Liver (tissue), 3 donors: ENCODE measurements around the gene SCUBE1.

Experiments used
- FOXA1 ChIP-seq: IDR thresholded peaks from 2 replicates; pipeline ENCODE4 v1.6.1; 2016; ENCODE audit warnings: antibody characterized with exemption
- JUND ChIP-seq, 2 donors: IDR thresholded peaks; 2 replicates each; pipeline ENCODE4 v1.6.1; 2016; ENCODE audit warnings: antibody characterized with exemption in 2 of 2
- TAF1 ChIP-seq: conservative IDR thresholded peaks from 2 replicates; pipeline ENCODE4 v1.6.1; 2016; ENCODE audit warnings: antibody characterized with exemption, mild to moderate bottlenecking
- TF ChIP-seq, protein P1 (sequence below): fragments of 150-350 bp; IDR thresholded peaks from 2 replicates; pipeline ENCODE4 v1.5.1; 2017; ENCODE audit warnings: improper control_type of control experiment, low read depth, low read length; ENCODE audit not compliant: missing input control
- TF ChIP-seq, protein P2 (sequence below): IDR thresholded peaks from 2 replicates; pipeline ENCODE4 v1.6.1; 2016; ENCODE audit warnings: antibody characterized with exemption
- TF ChIP-seq, protein P3 (sequence below): IDR thresholded peaks from 2 replicates; pipeline ENCODE4 v1.6.1; 2016; ENCODE audit warnings: antibody characterized with exemption
- donor health status: healthy.
- donor health status: healthy.

DNA sequence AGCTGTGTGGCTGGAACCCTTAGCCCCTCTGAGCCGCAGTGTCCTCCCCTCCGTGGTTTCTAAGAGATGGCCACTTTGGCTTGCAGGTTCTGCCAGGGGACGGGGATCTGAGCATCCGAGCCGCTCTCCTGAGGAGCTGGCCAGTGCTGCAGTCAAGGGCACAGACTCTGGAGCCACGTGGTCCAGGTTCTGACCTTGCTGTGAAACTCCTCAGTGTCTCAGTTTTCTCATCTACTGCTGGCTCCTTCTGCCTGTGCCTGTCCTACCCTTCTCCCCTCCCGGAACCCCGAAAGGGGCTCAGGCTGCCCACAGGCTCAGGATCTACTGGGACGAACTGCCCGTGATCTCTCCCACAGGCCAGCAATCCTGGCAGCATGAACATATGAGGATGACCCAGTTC is 90.9 kb downstream of the SCUBE1 start:
- TF ChIP-seq, protein P1, sequence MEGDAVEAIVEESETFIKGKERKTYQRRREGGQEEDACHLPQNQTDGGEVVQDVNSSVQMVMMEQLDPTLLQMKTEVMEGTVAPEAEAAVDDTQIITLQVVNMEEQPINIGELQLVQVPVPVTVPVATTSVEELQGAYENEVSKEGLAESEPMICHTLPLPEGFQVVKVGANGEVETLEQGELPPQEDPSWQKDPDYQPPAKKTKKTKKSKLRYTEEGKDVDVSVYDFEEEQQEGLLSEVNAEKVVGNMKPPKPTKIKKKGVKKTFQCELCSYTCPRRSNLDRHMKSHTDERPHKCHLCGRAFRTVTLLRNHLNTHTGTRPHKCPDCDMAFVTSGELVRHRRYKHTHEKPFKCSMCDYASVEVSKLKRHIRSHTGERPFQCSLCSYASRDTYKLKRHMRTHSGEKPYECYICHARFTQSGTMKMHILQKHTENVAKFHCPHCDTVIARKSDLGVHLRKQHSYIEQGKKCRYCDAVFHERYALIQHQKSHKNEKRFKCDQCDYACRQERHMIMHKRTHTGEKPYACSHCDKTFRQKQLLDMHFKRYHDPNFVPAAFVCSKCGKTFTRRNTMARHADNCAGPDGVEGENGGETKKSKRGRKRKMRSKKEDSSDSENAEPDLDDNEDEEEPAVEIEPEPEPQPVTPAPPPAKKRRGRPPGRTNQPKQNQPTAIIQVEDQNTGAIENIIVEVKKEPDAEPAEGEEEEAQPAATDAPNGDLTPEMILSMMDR: no peak
- no peak for TF ChIP-seq TAF1
- TF ChIP-seq, protein P2, sequence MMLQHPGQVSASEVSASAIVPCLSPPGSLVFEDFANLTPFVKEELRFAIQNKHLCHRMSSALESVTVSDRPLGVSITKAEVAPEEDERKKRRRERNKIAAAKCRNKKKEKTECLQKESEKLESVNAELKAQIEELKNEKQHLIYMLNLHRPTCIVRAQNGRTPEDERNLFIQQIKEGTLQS: no peak
- no peak for TF ChIP-seq JUND (IDR thresholded peaks at IDR 0.05)
- TF ChIP-seq, protein P3, sequence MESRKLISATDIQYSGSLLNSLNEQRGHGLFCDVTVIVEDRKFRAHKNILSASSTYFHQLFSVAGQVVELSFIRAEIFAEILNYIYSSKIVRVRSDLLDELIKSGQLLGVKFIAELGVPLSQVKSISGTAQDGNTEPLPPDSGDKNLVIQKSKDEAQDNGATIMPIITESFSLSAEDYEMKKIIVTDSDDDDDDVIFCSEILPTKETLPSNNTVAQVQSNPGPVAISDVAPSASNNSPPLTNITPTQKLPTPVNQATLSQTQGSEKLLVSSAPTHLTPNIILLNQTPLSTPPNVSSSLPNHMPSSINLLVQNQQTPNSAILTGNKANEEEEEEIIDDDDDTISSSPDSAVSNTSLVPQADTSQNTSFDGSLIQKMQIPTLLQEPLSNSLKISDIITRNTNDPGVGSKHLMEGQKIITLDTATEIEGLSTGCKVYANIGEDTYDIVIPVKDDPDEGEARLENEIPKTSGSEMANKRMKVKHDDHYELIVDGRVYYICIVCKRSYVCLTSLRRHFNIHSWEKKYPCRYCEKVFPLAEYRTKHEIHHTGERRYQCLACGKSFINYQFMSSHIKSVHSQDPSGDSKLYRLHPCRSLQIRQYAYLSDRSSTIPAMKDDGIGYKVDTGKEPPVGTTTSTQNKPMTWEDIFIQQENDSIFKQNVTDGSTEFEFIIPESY: no peak
- TF ChIP-seq FOXA1: no peak
